Liver (tissue), 9 donors: ENCODE results near the gene MRPL19. TPM values are rescaled to one million over a fixed set of nuclear protein-coding genes. Genes with fewer than 3 reads are reported as not detected.

ENCODE experiments used
- DNase-seq: peaks from one replicate; pipeline ENCODE4 v3.0.0-alpha.2; 2017; ENCODE audit warnings: low spot score
- H3K27ac ChIP-seq, 2 donors: one replicate each; pipeline ENCODE4 v1.7.0; 2013; ENCODE audit warnings: inconsistent platforms in 2 of 2, low read length in 2 of 2, control low read depth in 1 of 2, low read depth in 1 of 2, mild to moderate bottlenecking in 1 of 2
- H3K27me3 ChIP-seq, 4 donors: one replicate each; pipeline versions ENCODE4 v1.6.1 to v1.7.0; 2013; ENCODE audit warnings: low read length in 3 of 4, inconsistent platforms in 1 of 4, mild to moderate bottlenecking in 1 of 4, moderate library complexity in 1 of 4; ENCODE audit not compliant: control insufficient read depth in 4 of 4, insufficient read depth in 4 of 4
- H3K36me3 ChIP-seq, 4 donors: one replicate each; pipeline versions ENCODE4 v1.6.1 to v1.7.0; 2013; ENCODE audit warnings: low read length in 3 of 4, mild to moderate bottlenecking in 3 of 4, low read depth in 1 of 4, moderate library complexity in 1 of 4; ENCODE audit not compliant: control insufficient read depth in 4 of 4, insufficient read depth in 3 of 4
- H3K4me1 ChIP-seq, 4 donors: one replicate each; pipeline versions ENCODE4 v1.6.1 to v1.7.0; 2013; ENCODE audit warnings: low read length in 3 of 4, mild to moderate bottlenecking in 3 of 4, moderate library complexity in 1 of 4; ENCODE audit not compliant: control insufficient read depth in 4 of 4, insufficient read depth in 4 of 4
- H3K4me3 ChIP-seq, 3 donors: one replicate each; pipeline versions ENCODE4 v1.6.1 to v1.7.0; 2013; ENCODE audit warnings: low read length in 3 of 3, control low read depth in 1 of 3, low read depth in 1 of 3, mild to moderate bottlenecking in 1 of 3
- H3K9ac ChIP-seq, 2 donors: one replicate each; pipeline ENCODE4 v1.7.0; 2013; ENCODE audit warnings: low read length in 2 of 2, mild to moderate bottlenecking in 2 of 2, moderate library complexity in 2 of 2, control low read depth in 1 of 2, low read depth in 1 of 2
- H3K9me3 ChIP-seq, 4 donors: one replicate each; pipeline versions ENCODE4 v1.6.1 to v1.7.0; 2013; ENCODE audit warnings: low read length in 3 of 4; ENCODE audit not compliant: control insufficient read depth in 4 of 4
- GABPA ChIP-seq, 2 donors: IDR thresholded peaks in 1 of 2; conservative IDR thresholded peaks in 1 of 2; 2 replicates each; pipeline ENCODE4 v1.6.1; 2016; ENCODE audit warnings: antibody characterized with exemption in 2 of 2, mild to moderate bottlenecking in 1 of 2, moderate library complexity in 1 of 2
- HNF4A ChIP-seq, 2 donors: conservative IDR thresholded peaks; 2 replicates each; pipeline ENCODE4 v1.6.1; 2016; ENCODE audit warnings: antibody characterized with exemption in 2 of 2, mild to moderate bottlenecking in 2 of 2
- HNF4G ChIP-seq: IDR thresholded peaks from 2 replicates; pipeline ENCODE4 v1.6.1; 2016; ENCODE audit warnings: antibody characterized with exemption
- JUND ChIP-seq, 2 donors: IDR thresholded peaks; 2 replicates each; pipeline ENCODE4 v1.6.1; 2016; ENCODE audit warnings: antibody characterized with exemption in 2 of 2
- SP1 ChIP-seq: IDR thresholded peaks from 2 replicates; pipeline ENCODE4 v1.6.1; 2018; ENCODE audit warnings: antibody characterized with exemption, mild to moderate bottlenecking
- TAF1 ChIP-seq: conservative IDR thresholded peaks from 2 replicates; pipeline ENCODE4 v1.6.1; 2016; ENCODE audit warnings: antibody characterized with exemption, mild to moderate bottlenecking
- WGBS: extraction: QIAGEN DNeasy Blood & Tissue Kit; methylation state at CpG from one replicate; pipeline ENCODE4 v1.1.7; 2013; 5-methylcytosine and 5-hydroxymethylcytosine counted together
- polyA plus RNA-seq, 2 donors: library from polyadenylated mRNA; stranded (reverse) in 1 of 2; unstranded in 1 of 2; fragments of 200-250 nt in 1 of 2; fragments of >200 nt in 1 of 2; fragmentation: Nextera tagmentation in 1 of 2; extraction: Ambion mirVana in 1 of 2; gene quantifications; one replicate each; pipeline versions ENCODE4 v1.2.1 to v1.2.3, GENCODE V29; 2013 to 2015
- total RNA-seq, 2 donors: library from RNA; depleted of rRNA; stranded (reverse); fragments of >200 nt; gene quantifications; one replicate each; pipeline ENCODE4 v1.2.3, GENCODE V29; 2014
- TF ChIP-seq, protein P1 (sequence below): IDR thresholded peaks from 2 replicates; pipeline ENCODE4 v1.6.1; 2016; ENCODE audit warnings: antibody characterized with exemption
- TF ChIP-seq, protein P2 (sequence below): IDR thresholded peaks from 2 replicates; pipeline ENCODE4 v1.6.1; 2016; ENCODE audit warnings: antibody characterized with exemption
- TF ChIP-seq, protein P3 (sequence below): fragments of 150-350 bp; IDR thresholded peaks from 2 replicates; pipeline ENCODE4 v1.5.1; 2017; ENCODE audit warnings: improper control_type of control experiment, low read depth, low read length; ENCODE audit not compliant: missing input control
- TF ChIP-seq, protein P4 (sequence below): IDR thresholded peaks from 2 replicates; pipeline ENCODE4 v1.6.1; 2016; ENCODE audit warnings: antibody characterized with exemption
- TF ChIP-seq, protein P5 (sequence below): IDR thresholded peaks from 2 replicates; pipeline ENCODE4 v1.6.1; 2016; ENCODE audit warnings: antibody characterized with exemption, mild to moderate bottlenecking
- donor health status: healthy.
- donor health status: healthy.
- donor health status: healthy.
- donor health status: healthy.
- donor health status: healthy.

MRPL19 gene
- total and polyA plus RNA-seq, 4 donors = 34.8 to 58.5 (median 42.6) TPM

DNA sequence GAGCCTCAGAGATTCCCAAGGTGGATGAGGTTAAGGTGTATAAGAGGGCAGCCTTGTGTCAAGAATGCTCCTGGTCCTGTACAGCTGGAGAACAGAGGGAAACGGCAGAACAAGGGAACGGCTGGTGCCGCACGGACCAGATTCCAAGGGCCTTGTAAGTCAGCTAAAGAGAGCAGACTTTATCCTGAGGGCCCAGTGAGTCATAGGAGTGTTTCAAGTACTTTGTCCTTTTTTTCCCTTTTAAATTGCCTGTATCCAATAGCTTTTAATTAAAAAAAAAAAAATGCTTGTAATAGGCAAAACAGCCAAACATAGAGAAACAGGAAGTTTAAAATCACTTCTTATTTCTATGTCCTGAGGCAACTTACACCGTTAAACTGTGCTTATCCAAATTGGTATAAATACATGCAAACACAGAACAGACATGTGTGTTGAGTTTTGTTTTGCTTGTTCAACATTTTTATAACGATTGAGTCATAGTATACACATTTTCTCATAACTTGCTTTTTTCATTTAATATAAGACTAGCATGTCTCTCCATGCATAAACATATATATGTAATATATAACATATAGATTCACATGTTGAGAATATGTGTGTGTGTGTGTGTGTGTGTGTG is 43.8 kb upstream of the MRPL19 start:
- no peak for DNase-seq
- TF ChIP-seq, protein P1, sequence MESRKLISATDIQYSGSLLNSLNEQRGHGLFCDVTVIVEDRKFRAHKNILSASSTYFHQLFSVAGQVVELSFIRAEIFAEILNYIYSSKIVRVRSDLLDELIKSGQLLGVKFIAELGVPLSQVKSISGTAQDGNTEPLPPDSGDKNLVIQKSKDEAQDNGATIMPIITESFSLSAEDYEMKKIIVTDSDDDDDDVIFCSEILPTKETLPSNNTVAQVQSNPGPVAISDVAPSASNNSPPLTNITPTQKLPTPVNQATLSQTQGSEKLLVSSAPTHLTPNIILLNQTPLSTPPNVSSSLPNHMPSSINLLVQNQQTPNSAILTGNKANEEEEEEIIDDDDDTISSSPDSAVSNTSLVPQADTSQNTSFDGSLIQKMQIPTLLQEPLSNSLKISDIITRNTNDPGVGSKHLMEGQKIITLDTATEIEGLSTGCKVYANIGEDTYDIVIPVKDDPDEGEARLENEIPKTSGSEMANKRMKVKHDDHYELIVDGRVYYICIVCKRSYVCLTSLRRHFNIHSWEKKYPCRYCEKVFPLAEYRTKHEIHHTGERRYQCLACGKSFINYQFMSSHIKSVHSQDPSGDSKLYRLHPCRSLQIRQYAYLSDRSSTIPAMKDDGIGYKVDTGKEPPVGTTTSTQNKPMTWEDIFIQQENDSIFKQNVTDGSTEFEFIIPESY = no peak
- TF ChIP-seq, protein P2, sequence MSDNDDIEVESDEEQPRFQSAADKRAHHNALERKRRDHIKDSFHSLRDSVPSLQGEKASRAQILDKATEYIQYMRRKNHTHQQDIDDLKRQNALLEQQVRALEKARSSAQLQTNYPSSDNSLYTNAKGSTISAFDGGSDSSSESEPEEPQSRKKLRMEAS = no peak
- TF ChIP-seq JUND (IDR thresholded peaks at IDR 0.05) = no peak
- TF ChIP-seq, protein P3, sequence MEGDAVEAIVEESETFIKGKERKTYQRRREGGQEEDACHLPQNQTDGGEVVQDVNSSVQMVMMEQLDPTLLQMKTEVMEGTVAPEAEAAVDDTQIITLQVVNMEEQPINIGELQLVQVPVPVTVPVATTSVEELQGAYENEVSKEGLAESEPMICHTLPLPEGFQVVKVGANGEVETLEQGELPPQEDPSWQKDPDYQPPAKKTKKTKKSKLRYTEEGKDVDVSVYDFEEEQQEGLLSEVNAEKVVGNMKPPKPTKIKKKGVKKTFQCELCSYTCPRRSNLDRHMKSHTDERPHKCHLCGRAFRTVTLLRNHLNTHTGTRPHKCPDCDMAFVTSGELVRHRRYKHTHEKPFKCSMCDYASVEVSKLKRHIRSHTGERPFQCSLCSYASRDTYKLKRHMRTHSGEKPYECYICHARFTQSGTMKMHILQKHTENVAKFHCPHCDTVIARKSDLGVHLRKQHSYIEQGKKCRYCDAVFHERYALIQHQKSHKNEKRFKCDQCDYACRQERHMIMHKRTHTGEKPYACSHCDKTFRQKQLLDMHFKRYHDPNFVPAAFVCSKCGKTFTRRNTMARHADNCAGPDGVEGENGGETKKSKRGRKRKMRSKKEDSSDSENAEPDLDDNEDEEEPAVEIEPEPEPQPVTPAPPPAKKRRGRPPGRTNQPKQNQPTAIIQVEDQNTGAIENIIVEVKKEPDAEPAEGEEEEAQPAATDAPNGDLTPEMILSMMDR = no peak
- H3K4me3 ChIP-seq = no peak overlapping the region
- no peak overlapping the region for H3K9ac ChIP-seq
- H3K27ac ChIP-seq = no peak overlapping the region
- H3K9me3 ChIP-seq = no peaks in the 10 kb centered on the region
- H3K4me1 ChIP-seq = peaks cover 0 to 4% (median 0%) of the 10 kb centered on the region in 4 donors
- H3K36me3 ChIP-seq = no peaks in the 10 kb centered on the region
- no peaks in the 10 kb centered on the region for H3K27me3 ChIP-seq
- 84% methylated on average over 6 of the region's 6 CpGs for WGBS

DNA sequence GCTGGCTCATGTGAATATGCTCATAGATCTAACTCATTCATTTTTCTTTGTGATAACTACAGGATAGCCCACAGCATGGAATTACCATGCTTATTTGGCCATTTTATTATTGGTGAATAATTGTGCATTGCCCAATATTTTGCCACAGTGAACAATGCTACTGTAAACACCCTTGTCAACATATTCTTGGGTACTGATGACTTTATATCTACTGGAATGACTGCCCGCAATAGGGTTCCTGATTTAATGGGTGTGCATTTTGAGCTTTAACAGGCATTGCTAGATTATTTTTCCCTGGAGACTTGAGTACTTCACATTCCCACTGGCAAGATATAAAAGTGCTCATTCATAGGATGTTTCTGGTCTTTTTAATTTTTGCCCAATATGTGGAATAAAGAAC is 43.1 kb upstream of the MRPL19 start:
- no peaks in the 10 kb centered on the region for H3K36me3 ChIP-seq
- 96% methylated on average over 1 of the region's 1 CpG for WGBS
- no peaks in the 10 kb centered on the region for H3K9me3 ChIP-seq

More for the DNA sequence above, 43.1 kb upstream of the MRPL19 start:
- DNase-seq = no peak
- Histone ChIP-seq H3K9ac (no peak overlapping the region), H3K4me3 (no peak overlapping the region), H3K4me1 (peaks cover 0 to 6% (median 1%) of the 10 kb centered on the region in 4 donors), H3K27me3 (no peaks in the 10 kb centered on the region), H3K27ac (no peak overlapping the region)
- TF ChIP-seq HNF4G (no peak), SP1 (no peak), TAF1 (no peak), HNF4A (conservative IDR thresholded peaks at IDR 0.05) (no peak), GABPA (IDR thresholded peaks at IDR 0.05 in 1 of 2, conservative IDR thresholded peaks at IDR 0.05 in 1 of 2) (no peak)
- TF ChIP-seq, protein P4, sequence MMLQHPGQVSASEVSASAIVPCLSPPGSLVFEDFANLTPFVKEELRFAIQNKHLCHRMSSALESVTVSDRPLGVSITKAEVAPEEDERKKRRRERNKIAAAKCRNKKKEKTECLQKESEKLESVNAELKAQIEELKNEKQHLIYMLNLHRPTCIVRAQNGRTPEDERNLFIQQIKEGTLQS = no peak
- TF ChIP-seq, protein P5, sequence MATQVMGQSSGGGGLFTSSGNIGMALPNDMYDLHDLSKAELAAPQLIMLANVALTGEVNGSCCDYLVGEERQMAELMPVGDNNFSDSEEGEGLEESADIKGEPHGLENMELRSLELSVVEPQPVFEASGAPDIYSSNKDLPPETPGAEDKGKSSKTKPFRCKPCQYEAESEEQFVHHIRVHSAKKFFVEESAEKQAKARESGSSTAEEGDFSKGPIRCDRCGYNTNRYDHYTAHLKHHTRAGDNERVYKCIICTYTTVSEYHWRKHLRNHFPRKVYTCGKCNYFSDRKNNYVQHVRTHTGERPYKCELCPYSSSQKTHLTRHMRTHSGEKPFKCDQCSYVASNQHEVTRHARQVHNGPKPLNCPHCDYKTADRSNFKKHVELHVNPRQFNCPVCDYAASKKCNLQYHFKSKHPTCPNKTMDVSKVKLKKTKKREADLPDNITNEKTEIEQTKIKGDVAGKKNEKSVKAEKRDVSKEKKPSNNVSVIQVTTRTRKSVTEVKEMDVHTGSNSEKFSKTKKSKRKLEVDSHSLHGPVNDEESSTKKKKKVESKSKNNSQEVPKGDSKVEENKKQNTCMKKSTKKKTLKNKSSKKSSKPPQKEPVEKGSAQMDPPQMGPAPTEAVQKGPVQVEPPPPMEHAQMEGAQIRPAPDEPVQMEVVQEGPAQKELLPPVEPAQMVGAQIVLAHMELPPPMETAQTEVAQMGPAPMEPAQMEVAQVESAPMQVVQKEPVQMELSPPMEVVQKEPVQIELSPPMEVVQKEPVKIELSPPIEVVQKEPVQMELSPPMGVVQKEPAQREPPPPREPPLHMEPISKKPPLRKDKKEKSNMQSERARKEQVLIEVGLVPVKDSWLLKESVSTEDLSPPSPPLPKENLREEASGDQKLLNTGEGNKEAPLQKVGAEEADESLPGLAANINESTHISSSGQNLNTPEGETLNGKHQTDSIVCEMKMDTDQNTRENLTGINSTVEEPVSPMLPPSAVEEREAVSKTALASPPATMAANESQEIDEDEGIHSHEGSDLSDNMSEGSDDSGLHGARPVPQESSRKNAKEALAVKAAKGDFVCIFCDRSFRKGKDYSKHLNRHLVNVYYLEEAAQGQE = no peak
- TF ChIP-seq, protein P1 = no peak
